Activated T-cell treated with anti-CD3 and anti-CD28 coated beads for 48 hours (primary cell): Measurements from ENCODE around the gene KCNK17.

Experiments used
- DNase-seq: peaks from one replicate; pipeline ENCODE4 v3.0.0-alpha.2; 2020; ENCODE audit warnings: low read depth

KCNK17 gene

GRCh38 chr6:39335780-39336545 is 21.7 kb upstream of the KCNK17 start:
- no peak for DNase-seq

DNA sequence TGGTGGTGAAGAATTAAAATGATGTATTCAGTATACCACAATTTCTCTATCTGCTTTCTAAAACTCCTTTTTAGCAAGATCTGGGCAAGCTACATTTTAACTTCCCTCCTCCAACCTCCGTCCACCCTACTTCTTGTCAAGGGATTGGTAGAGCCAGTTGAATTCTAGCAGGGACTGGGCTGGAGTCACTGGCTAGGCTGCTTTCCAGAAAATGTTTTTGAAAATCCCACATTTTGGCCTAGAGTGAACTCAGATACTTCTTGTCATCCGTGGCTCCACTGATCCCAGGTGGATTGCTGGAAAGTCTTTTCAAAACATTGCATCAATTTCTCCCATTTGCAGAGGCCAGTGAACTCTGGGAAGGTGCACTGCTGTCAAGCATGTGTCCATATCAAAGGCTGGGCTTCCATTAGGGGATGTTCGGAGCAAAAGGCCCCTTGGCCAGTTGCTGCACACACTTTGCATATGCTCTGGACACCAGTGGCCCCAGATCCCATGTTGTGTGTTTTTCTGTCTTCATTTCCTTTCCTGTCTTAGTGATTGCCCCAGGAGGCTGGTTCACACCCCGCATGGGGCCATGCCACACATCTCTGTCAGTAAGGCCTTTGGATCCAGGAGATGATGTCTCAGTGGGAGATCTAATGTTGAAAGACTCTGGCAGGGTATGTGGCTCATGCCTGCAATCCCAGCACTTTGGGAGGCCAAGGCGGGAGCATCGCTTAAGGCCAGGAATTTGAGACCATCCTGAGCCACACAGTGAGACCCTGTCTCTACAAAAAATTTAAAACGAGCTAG is 19.6 kb upstream of the KCNK17 start:
- DNase-seq = no peak

DNA sequence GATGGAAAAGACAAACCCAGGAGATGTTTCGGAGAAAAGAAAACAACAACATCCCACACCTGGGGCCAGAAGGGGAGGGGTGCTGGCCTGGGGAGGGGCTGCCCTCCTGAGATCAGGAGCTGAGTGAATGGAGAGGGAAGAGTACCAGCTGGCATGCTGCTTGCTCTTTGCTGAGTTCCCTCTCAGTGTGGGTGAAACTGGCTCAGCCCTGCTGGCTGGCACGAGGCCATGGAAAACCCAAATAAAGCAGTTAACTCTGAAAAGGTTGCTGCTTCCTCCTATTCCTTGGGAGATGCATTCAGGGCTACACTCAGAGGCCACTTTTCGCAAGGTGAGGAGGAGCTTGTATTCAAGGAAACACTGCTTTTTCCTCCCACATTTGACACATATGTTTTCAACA is 16.3 kb upstream of the KCNK17 start:
- DNase-seq = no peak

DNA sequence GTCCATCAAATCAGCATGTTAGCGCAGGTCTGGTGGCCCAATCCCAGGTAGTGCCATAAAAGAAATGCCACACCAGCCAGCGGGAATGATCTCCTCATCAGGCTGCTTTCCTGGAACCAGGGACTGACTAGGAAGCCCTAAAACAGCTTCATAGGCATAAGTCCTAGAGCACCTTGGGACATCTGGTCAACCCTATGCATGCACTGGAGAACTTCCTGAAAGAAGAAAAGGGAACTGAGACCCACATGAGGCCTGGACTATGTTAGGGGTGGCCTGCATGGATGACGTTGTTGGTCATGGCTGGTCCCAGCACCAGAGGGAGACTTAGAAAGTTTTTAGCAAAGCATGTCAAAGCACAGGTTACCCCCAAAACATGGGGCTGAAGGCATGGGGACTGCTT is 15.8 kb upstream of the KCNK17 start:
- no peak for DNase-seq

DNA sequence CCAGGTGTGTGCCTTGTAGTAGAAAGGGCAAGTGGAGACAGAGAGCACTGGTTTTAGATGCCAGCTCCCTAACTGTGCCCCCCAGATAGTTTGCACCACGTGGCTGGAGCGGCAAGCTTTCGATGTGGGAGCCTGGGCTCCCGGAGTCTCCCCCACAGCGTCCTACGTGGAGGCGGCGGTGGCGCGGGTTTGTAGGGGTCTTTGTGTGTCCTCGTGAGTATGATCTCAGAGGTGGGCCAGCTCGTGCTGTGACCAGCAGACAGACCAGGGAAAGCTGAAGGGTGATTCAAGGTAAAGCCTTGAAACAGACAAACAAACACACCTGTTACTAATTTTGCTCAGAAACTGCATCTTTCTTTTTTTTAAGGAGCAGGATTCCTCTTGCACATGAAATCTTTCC is 13.8 kb upstream of the KCNK17 start:
- DNase-seq = no peak

GRCh38 chr6:39327507-39327906 is 13.3 kb upstream of the KCNK17 start:
- DNase-seq = no peak

DNA sequence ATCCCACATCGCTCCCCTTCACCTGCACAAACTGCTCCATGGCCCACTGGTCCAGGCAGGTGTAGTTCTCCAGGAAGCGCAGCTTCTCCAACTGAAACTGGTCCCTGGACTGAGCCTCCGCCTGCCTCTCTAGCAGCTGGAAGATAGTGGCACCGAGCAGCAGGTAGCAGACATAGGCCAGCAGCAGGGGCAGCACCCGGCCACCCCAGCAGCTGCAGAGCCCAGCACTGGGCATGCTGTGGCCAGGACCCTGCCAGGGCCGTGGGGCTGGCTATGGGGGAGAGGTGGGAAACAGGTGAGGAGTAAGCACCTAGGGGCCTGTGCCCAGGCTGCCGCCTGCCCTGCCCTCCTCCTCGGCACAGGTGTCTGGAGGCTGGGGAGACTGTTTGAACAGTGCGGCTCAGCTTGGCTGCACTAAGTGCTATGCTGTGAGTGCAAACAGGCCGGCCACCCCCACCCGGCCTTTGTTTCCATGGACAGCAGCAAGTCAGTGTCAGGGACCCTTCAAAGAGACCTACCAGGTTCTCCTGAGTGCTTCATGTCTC is 8.2 kb upstream of the KCNK17 start, which contains the start of gene KCNK16:
TSS of gene KCNK16 (minus strand) at position 397 of the 545 bp plus-strand sequence. CDS start at position 235, 162 bp downstream.
- DNase-seq = no peak

GRCh38 chr6:39321761-39322160 is 7.5 kb upstream of the KCNK17 start:
- no peak for DNase-seq

DNA sequence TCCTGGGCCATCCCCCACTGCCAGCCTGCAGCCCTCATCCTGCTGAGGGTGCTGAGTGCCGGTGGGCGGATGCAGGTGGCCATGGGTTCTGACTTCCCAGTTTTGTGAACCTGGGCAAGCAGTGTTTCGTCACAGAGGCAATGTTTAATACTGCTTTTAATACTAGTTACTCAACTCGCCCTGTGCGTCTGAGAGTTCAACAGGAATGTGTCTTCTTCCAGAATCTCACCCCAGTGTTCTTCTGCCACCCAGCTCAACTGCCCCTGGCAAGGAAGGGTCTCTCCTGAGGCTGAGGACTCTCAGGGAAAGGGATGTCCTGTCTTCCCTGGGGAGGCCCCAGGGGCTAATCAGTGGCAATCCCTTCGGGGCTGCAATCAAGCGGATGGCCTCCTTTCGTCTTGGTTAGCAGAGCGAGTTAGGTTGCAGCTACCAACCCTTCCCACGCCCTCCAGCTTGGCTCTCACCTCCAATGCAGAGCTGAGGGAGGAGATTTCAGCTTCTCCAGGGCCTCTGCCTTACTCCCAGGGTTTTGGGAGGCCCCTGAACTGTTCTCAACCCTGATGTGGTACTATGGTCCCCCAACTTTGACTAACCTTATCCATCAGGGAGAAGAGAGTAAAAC is 6.3 kb upstream of the KCNK17 start:
- no peak for DNase-seq

DNA sequence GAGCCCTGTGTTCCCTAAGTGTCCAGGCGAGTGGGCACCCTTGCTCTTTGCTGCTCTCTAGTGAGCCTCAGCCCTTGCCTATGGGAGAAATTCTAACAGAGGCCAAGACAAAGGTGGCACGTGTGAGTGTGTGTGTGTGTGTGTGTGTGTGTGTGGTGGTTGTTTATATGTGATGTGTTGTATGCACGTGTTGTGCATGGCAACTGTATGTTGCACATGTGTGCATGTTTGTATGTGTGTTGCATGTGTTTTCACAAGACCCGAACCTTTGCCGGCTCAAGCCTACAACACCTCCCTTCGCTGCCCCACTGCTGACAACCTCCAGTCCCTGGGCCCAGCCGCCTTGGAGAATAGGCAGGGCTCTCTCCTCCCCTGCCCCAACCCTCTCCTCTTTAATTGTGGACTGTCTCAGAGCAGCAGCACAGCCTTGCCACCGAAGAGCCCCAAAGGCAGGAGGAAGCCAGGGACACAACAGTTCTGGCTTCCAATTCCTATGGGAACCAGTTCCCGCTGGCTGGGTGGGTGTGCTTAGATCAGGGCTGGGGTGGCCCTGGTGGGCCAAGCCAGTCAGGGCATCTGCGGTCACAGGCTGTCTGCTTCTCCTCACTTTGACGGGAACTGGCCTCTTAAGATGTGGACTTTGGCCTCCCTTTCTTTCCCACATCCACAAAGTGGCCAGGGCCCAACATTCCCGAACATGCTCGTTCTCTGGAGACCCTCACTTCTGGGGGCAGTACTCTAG is 5.6 kb upstream of the KCNK17 start:
- no peak for DNase-seq

DNA sequence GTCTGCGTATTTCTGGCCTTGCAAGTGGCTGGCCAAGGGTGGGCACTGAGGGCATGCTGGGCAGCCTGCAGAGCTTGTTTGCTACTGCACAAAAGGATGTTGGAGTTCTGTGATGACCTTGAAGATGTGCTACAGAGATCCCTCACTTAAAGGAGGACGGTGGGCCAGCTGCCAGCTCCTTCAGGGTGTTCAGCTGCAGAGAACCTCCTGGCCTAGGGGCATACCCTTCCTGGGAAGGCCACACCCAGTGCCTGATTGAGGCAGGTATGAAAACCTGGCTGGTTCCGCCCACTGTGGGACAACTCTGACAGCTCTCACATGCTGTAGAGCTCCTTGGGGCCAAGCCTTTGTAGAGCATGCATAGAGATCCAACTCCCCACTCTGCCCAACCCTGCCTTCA is 3.0 kb upstream of the KCNK17 start:
- DNase-seq = no peak

- DNase-seq = no peak
Measured at GRCh38 chr6:39313526-39314272, 520 bp downstream of the KCNK17 start.

DNA sequence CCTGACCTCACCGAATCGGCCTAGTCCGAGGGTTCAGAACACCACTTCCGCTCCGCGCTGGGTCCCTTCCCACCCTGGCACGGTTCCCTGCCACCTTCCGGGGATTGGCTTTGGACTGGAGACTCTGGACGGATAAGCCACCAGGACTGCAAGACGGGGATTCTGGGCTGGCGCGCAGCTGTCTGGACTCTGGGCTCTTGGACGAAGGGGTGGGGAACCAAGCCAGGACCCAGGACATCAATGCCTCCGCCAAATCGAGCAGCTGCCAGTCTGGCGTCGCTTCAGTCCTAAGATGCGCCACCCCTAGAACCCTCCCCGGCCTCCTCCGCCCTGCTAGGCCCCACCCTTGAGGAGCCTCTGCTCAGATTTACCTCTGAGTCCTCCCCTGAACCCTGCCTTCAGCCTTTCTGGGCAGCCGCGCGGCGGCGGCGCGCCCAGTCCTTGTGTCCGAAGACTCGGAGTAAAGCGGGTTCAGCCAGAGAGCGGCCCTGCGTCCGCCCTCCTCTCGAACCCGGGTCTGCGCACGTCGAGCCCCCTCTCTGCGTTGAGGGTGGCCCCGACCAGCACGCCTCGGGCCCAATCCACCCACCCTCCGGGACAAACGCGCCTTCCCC is 1.2 kb downstream of the KCNK17 start:
- DNase-seq = no peak

DNA sequence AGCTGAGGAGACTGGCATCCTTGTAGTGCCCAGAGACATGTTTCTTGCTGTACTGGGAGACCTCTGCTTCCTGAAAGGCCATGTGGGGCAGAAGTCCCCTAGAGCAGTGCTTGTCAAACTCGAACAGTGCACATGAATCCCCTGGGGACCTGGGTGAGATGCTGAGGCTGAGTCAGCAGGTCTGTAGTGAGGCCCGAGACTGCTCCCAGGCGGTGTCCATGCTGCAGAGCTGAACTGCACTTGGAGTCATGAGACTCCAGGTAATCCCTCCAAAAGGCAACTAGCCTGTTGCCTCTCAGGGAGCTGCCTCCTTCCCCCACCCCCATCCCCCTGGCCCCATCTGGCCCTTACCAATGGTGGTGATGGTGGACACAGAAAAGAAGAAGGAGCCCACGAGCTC is 3.7 kb downstream of the KCNK17 start:
- no peak for DNase-seq

DNA sequence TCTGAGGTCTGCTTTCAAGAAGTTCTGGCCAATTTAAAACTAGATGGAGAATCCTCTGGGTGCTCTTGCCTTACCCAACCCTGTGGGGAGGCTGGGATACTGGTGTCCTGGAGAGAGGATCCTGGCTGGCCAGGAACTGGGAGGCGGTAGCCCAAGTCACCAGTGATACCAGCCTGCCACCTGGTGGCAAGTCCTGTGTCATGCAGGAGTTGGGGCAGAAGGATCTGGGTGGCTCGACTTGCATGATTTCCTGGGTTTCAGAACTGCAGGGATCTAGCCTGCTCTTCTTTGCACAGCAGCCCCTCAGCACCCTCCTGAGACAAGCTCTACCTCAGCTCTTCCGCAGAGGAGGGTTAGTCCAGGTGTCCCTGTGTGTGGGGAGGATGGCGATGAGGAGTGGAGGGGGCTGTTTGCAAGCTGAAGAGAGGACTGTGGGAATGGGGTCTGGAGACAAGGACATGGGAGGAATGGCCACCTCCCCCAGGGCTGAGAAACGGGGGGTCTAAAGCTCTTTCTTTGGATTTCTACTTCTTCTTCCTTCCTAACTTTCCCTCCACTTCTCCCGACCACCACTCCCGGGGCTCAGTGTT is 4.2 kb downstream of the KCNK17 start:
- peak; percentile 52 for DNase-seq

DNA sequence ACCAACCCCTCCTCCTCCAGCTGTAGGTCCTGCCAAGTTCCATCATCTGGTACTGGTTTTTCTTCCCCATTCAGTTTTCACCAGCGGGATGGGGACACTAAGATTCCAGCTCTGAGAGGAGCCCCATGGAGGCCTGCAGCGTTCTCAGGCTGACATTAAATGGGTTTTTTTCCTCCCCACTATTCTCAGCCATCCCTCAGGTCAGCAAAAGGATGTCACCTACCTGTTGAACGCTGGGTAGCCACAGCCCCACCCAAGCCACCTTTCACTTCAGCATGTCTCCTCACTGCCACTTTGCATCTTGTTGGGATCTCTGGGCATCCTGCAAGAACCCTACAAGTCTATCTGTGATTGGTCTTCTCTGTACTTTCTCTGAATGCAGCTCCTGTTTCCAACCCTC is 6.8 kb downstream of the KCNK17 start:
- DNase-seq = no peak

DNA sequence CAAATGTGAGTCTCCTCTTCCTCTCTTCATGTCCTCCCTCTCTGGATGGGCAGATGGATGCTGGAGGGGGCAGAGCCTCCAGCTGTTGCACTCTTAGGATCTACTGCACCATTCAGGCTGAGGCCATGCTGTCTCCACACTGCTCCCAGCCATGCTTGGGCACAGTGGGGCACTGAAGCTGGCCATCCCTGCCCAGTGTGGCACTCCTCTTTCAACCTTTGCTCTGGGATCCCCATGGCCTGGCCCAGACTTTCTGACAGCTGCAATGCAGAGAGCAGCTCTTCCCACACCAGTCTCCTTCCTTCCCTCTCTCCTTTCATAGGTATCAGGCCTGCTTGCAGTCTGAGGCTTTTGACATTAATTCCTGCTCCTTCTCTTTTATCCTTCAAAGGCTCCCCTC is 9.3 kb downstream of the KCNK17 start:
- DNase-seq = no peak

- DNase-seq = no peak
Measured at GRCh38 chr6:39303425-39304153, 10.6 kb downstream of the KCNK17 start.

- DNase-seq = peak; percentile 84
Measured at GRCh38 chr6:39302669-39303424, 11.4 kb downstream of the KCNK17 start.
